Measurements from ENCODE around the gene IPCEF1.

- TF ChIP-seq CTCF (conservative IDR thresholded peaks at IDR 0.05; ENCODE audit: low read length) (no peak), EZH2phosphoT487 (IDR thresholded peaks at IDR 0.05; ENCODE audit: borderline replicate concordance) (no peak)
Measured at GRCh38 chr6:154127657-154128056, 228.9 kb downstream of the IPCEF1 start.
